Measurements from ENCODE around the gene NOL8. TPM values are rescaled to one million over a fixed set of nuclear protein-coding genes. Genes with fewer than 3 reads are reported as not detected.
A peak's percentile ranks its signal among the peaks of the same experiment; 100 is the strongest.

Gene NOL8
- total RNA-seq, 1 donor from 2014 or later: 40.1 TPM

DNA sequence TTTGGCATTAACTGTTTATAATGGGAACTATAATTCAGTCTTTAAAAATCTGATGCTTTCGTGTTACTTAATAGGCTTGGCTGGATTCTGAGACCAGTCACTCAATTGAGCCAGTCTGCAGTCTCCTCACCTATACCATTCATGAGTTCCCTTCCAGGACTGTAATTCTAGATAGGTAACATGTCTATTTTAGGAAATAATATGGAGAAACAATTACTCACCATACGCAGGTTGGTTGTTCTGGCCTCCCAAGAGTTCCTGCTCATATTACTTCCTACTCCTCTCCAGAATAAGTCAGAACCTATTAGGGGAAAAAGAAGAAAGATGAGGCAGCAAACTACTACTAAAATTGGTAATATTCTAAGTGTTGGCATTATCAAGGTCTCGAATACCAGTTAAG lies 27.1 kb downstream of the NOL8 start:
- TF ChIP-seq, protein P1, sequence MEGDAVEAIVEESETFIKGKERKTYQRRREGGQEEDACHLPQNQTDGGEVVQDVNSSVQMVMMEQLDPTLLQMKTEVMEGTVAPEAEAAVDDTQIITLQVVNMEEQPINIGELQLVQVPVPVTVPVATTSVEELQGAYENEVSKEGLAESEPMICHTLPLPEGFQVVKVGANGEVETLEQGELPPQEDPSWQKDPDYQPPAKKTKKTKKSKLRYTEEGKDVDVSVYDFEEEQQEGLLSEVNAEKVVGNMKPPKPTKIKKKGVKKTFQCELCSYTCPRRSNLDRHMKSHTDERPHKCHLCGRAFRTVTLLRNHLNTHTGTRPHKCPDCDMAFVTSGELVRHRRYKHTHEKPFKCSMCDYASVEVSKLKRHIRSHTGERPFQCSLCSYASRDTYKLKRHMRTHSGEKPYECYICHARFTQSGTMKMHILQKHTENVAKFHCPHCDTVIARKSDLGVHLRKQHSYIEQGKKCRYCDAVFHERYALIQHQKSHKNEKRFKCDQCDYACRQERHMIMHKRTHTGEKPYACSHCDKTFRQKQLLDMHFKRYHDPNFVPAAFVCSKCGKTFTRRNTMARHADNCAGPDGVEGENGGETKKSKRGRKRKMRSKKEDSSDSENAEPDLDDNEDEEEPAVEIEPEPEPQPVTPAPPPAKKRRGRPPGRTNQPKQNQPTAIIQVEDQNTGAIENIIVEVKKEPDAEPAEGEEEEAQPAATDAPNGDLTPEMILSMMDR (conservative IDR thresholded peaks at IDR 0.05): no peak
- no peak for DNase-seq (ENCODE audit: low read depth, low spot score)
- no peaks in the 10 kb centered on the region for H3K9me3 Mint-ChIP-seq
- H3K4me1 Mint-ChIP-seq: peaks cover 14% of the 10 kb centered on the region
- H3K27me3 Mint-ChIP-seq (ENCODE audit: low read depth): no peaks in the 10 kb centered on the region
- peaks cover 9% of the 10 kb centered on the region for H3K36me3 Mint-ChIP-seq (ENCODE audit: low read depth)
- no peak overlapping the region for H3K4me3 Mint-ChIP-seq
- no peak overlapping the region for H3K27ac Mint-ChIP-seq (ENCODE audit: unreplicated experiment)

DNA sequence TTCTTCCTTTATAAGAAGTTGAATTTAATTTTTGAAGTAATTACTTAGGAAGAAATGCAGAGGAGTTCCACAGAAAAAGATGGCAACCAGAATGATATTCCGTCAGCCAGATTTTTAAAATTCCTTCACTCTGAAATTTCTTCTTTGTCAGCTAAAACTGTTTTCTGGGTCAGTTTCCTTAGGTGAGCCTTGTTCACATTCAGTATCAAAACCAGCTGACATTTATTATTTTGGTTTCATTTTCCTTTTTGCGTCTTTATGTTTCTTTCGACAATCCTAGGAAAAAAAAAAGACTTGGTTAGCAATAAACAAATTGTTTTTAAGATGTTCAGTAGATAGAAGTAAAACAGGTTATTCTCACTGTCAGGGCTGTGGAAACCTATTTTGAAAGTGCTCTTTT lies 27.5 kb downstream of the NOL8 start:
- no peaks in the 10 kb centered on the region for H3K9me3 Mint-ChIP-seq
- H3K4me1 Mint-ChIP-seq: peaks cover 19% of the 10 kb centered on the region
- peaks cover 9% of the 10 kb centered on the region for H3K36me3 Mint-ChIP-seq (ENCODE audit: low read depth)
- DNase-seq (ENCODE audit: low read depth, low spot score): no peak
- TF ChIP-seq, protein P1 (conservative IDR thresholded peaks at IDR 0.05): no peak
- H3K27ac Mint-ChIP-seq (ENCODE audit: unreplicated experiment): no peak overlapping the region
- H3K27me3 Mint-ChIP-seq (ENCODE audit: low read depth): no peaks in the 10 kb centered on the region
- no peak overlapping the region for H3K4me3 Mint-ChIP-seq

- Mint-ChIP-seq H3K9me3 (no peaks in the 10 kb centered on the region), H3K27ac (ENCODE audit: unreplicated experiment) (peak overlapping the region; percentile 16), H3K27me3 (ENCODE audit: low read depth) (no peaks in the 10 kb centered on the region), H3K4me1 (peaks cover 28% of the 10 kb centered on the region), H3K36me3 (ENCODE audit: low read depth) (peaks cover 12% of the 10 kb centered on the region), H3K4me3 (peak overlapping the region; percentile 42)
- TF ChIP-seq, protein P1 (conservative IDR thresholded peaks at IDR 0.05): no peak
- no peak for DNase-seq (ENCODE audit: low read depth, low spot score)
Measured at GRCh38 chr9:92295827-92296258, 29.3 kb downstream of the NOL8 start.

DNA sequence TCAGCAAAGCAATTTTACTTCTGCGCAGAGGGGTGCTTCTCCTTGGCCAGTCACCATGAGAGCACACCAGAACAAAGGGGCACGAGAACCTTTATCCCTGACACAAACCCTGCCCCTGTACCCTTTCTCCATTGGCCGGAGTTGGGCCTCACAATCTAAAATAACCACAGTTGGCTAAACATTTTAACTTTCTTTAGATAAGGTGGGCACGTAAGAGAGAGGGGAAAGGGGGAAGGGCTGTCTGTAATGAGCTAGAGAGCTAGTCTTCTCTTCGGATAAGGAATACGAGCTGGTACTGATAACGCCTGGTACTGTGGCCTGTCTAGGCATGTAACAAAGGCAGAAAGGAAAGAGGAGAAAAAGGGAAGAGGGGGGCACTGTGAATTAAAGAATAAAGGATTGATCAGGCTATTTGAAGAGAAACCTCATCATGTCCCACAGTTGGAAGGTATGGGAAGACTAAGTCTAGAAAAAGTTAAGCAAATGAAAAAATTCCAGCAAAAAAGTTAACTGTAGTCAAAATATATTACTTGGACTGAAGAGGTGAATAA lies 29.8 kb downstream of the NOL8 start:
- Mint-ChIP-seq H3K4me1 (peaks cover 28% of the 10 kb centered on the region), H3K27me3 (ENCODE audit: low read depth) (no peaks in the 10 kb centered on the region), H3K36me3 (ENCODE audit: low read depth) (peaks cover 14% of the 10 kb centered on the region), H3K4me3 (peak overlapping the region; percentile 64), H3K27ac (ENCODE audit: unreplicated experiment) (no peak overlapping the region), H3K9me3 (no peaks in the 10 kb centered on the region)
- TF ChIP-seq, protein P1 (conservative IDR thresholded peaks at IDR 0.05): no peak
- DNase-seq (ENCODE audit: low read depth, low spot score): no peak

DNA sequence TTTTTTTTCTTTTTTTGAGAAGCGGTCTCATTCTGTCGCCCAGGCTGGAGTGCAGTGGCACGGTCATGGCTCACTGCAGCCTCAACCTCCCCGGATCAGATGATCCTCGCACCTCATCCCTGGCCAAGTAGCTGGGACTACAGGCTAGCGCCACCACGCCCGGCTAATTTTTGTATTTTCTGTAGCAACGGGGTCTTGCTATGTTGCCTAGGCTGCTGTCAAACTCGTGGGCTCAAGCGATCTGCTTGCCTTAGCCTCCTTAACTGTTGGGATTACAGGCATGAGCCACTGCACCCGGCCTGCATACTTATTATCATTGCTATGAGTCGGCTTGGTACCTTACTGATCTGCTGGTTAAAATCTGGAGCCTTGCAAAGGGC lies 30.9 kb downstream of the NOL8 start:
- DNase-seq (ENCODE audit: low read depth, low spot score): peak; percentile 9
- Mint-ChIP-seq H3K36me3 (ENCODE audit: low read depth) (peaks cover 19% of the 10 kb centered on the region), H3K4me3 (peak overlapping the region; percentile 92), H3K27me3 (ENCODE audit: low read depth) (no peaks in the 10 kb centered on the region), H3K27ac (ENCODE audit: unreplicated experiment) (peak overlapping the region; percentile 100), H3K4me1 (peaks cover 28% of the 10 kb centered on the region), H3K9me3 (no peaks in the 10 kb centered on the region)
- TF ChIP-seq, protein P1 (conservative IDR thresholded peaks at IDR 0.05): no peak

All from neural crest cell (in vitro differentiated cells).